ENCODE results near the gene PCNX1. TPM values are rescaled to one million over a fixed set of nuclear protein-coding genes. Genes with fewer than 3 reads are reported as not detected.
A peak's percentile ranks its signal among the peaks of the same experiment; 100 is the strongest.

PCNX1 gene
- total and polyA plus RNA-seq, 4 experiments from 2014 or later, result 10.7 to 128 (median 68.4) TPM

DNA sequence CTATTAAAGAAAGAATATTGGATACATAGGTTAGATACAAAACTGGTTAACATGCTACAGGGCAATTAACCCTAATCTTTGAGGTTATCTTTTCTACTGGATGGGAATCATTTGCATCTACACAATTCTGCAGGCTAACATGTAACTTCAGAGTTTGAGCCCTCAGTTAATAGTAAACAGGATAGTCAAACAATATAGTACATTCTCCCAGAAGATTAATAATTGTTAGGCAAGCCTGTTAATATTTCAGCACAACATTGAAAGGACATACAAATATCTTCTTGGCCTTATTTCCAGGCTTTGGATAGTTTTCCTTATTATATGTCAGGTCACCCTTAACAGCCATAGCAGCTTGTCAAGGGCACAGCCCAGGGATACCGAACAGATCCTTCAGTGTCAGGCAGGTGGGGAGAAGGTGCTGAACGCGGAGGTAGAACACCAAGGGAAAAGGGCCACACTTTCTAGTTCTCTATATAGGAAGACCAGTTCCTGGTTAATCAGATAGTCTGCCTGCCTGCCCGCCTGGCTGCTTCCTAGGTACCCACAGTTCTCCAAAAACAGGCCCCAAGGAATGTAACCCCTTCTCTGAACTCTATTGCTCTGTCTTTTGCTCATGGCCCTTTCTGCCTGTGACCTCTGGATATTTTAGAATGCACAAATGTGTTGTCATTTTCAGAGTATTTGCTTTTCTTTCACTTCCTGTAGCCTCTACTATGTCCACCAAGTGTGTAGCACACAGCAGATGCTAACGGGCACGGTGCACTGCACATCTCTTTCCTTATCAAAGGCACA lies 256.0 kb downstream of the PCNX1 start:
- POLR2A ChIA-PET (ENCODE audit: partially characterized antibody), result no interaction called here
- H3K9me3 Mint-ChIP-seq, result peaks cover 0 to 7% (median 1%) of the 10 kb centered on the region in 8 donors

DNA sequence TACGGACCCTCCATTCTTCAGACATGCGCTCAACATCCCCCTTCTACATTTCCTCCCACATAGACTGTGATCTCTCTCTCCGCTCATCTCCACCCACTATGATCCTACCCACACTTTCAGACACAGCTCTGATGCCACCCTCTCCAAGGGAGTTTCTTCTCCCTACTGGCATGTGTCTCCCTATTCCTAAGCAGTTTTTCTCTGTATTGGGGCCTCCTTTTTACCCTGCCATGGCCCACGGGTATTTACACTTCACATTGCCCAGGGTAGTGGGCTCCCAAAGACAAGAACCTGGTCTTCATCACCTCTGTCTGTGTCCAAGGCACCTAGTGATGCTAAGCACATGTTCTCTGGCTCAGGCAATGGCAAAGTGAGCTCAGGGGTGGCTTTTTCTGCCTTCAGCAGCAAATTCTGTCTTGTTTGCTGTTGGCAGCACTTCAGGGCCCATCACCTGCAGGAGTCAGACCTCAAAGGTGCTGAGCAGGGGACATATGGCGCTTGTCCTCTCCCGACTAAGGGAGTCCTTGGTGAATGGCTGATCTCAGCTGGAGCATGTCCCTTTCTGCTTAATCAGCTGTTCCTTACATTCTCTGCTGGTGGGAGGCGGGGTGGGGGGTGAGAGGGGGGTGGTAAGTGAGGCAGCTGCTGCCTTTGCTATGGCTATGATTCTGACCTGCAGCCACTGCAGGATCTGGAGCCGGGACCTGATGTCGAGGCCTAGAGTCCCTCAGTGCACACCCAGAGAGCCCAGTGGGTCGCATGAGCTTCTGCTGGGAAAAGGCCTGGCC lies 256.8 kb downstream of the PCNX1 start:
- no peaks in the 10 kb centered on the region for H3K4me1 ChIP-seq (ENCODE audit: insufficient read depth, low read length)
- intact Hi-C loops (cut with micrococcal nuclease), result no loop called here
- H3K27me3 ChIP-seq (ENCODE audit: insufficient read depth, low read length), result no peaks in the 10 kb centered on the region
- H3K27me3 Mint-ChIP-seq, result no peaks in the 10 kb centered on the region
- H3K4me3 Mint-ChIP-seq, result no peak overlapping the region
- H3K36me3 ChIP-seq (ENCODE audit: insufficient read depth, low read length), result no peaks in the 10 kb centered on the region
- no peak for DNase-seq
- ChIA-PET CTCF (ENCODE audit: partially characterized antibody) (interaction anchor here (1.0 to 1.2 kb wide), 2 partner anchors 158 to 589 kb away, joined by 3 to 4 read pairs; no protein-coding TSS in a partner anchor), POLR2A (ENCODE audit: partially characterized antibody) (interaction anchor here (0.6 kb wide), 1 partner anchor 14 kb away, joined by 4 read pairs; no protein-coding TSS in a partner anchor)
- no peak overlapping the region for H3K4me3 ChIP-seq (ENCODE audit: low read length in 2 of 2)
- H3K36me3 Mint-ChIP-seq, result no peaks in the 10 kb centered on the region
- peaks cover 10 to 12% (median 11%) of the 10 kb centered on the region in 4 donors for H3K4me1 Mint-ChIP-seq
- peaks cover 0 to 7% (median 1%) of the 10 kb centered on the region in 8 donors for H3K9me3 Mint-ChIP-seq
- no peaks in the 10 kb centered on the region for H3K9me3 ChIP-seq (ENCODE audit: control insufficient read depth in 1 of 2, low read length in 2 of 2)
- H3K27ac ChIP-seq (ENCODE audit: low read depth, low read length), result no peak overlapping the region
- H3K27ac Mint-ChIP-seq, result peak overlapping the region in 1 of 7 donors; percentile 33

More for the DNA sequence above, 256.0 kb downstream of the PCNX1 start:
- Histone ChIP-seq H3K4me3 (ENCODE audit: low read length in 2 of 2) (no peak overlapping the region), H3K9me3 (ENCODE audit: control insufficient read depth in 1 of 2, low read length in 2 of 2) (no peaks in the 10 kb centered on the region), H3K27ac (ENCODE audit: low read depth, low read length) (no peak overlapping the region), H3K4me1 (ENCODE audit: insufficient read depth, low read length) (no peaks in the 10 kb centered on the region), H3K27me3 (ENCODE audit: insufficient read depth, low read length) (no peaks in the 10 kb centered on the region), H3K36me3 (ENCODE audit: insufficient read depth, low read length) (no peaks in the 10 kb centered on the region)
- peaks cover 3 to 5% (median 4%) of the 10 kb centered on the region in 4 donors for H3K4me1 Mint-ChIP-seq
- DNase-seq, result no peak
- no peaks in the 10 kb centered on the region for H3K27me3 Mint-ChIP-seq
- no peaks in the 10 kb centered on the region for H3K36me3 Mint-ChIP-seq
- CTCF ChIA-PET (ENCODE audit: partially characterized antibody), result no interaction called here
- no peak overlapping the region for H3K4me3 Mint-ChIP-seq
- peak overlapping the region in 2 of 7 donors; percentile 2 to 13 for H3K27ac Mint-ChIP-seq
- intact Hi-C loops (cut with micrococcal nuclease), result no loop called here

Other genes starting within 250 kb of the PCNX1 start
- 1 to 10 TPM; 5.8 to 6.4 TPM for gene MAP3K9, start 97.9 kb upstream of the PCNX1 start, total RNA-seq
- gene MAP3K9, start 97.9 kb upstream of the PCNX1 start, polyA plus RNA-seq, result 1 to 10 TPM in 1 of 2 donors, under 1 TPM in 1; 0.47 to 1.3 TPM

All from CD4-positive, alpha-beta memory T cell (primary cell).